ENCODE data around the gene NRXN2.

- TF ChIP-seq CTCF (IDR thresholded peaks at IDR 0.05; ENCODE audit: low read depth, low read length, poor library complexity, severe bottlenecking) = no peak
- TF ChIP-seq EZH2phosphoT487 (IDR thresholded peaks at IDR 0.05; ENCODE audit: borderline replicate concordance, low read length) = no peak
Observed at GRCh38 chr11:64711956-64712362, 11.0 kb downstream of the NRXN2 start.
